ENCODE measurements around the gene STK32C.

DNA sequence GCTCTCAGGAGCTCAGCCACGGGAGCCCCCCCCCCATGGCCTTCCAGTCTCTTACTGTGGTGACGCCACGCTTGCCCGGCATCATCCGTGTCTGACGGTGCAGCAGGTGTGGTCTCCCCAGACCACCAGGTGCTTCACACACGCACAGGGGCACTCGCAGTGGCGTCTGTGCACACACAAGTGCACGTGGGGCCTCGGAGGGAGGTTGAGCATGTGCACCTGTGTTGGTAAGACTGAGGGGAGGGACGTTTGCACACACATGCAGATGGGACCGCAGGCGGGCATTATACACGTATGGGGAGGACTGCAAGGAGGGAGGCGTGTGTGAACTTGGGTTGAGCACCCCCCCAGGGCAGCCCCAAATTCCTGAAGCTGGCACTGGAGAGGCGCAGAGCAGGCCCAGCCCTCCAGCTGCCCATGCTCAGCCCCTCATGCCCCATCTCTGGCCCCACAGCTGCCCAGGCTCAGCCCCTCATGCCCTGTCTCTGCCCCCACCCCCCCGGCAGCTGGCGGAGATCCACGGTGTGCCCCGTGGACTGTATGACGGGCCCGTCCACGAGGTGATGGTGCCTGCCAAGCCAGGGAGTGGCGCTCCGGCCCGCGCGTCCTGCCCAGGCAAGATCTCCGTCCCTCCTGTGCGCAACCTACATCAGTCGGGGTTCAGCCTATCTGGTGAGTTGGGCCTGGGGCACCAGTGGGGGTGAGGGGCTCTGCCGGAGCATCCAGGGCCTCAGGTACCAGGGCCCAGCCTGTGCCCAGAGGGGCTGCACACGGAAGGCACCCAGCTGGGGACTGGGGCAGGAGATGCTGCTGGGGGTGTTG lies 104.3 kb downstream of the STK32C start:
- TF ChIP-seq TAF1 (IDR thresholded peaks at IDR 0.05; ENCODE audit: borderline replicate concordance, insufficient read depth, low read length) (no peak), POLR2AphosphoS5 (IDR thresholded peaks at IDR 0.05; ENCODE audit: low read depth, low read length) (no peak), FOXP2 (optimal IDR thresholded peaks at IDR 0.05; ENCODE audit: borderline replicate concordance, extremely low read depth, extremely low read length, insufficient read depth) (no peak), SIN3A (IDR thresholded peaks at IDR 0.05; ENCODE audit: borderline replicate concordance, insufficient read depth, low read length) (no peak)
- TF ChIP-seq, protein P1, sequence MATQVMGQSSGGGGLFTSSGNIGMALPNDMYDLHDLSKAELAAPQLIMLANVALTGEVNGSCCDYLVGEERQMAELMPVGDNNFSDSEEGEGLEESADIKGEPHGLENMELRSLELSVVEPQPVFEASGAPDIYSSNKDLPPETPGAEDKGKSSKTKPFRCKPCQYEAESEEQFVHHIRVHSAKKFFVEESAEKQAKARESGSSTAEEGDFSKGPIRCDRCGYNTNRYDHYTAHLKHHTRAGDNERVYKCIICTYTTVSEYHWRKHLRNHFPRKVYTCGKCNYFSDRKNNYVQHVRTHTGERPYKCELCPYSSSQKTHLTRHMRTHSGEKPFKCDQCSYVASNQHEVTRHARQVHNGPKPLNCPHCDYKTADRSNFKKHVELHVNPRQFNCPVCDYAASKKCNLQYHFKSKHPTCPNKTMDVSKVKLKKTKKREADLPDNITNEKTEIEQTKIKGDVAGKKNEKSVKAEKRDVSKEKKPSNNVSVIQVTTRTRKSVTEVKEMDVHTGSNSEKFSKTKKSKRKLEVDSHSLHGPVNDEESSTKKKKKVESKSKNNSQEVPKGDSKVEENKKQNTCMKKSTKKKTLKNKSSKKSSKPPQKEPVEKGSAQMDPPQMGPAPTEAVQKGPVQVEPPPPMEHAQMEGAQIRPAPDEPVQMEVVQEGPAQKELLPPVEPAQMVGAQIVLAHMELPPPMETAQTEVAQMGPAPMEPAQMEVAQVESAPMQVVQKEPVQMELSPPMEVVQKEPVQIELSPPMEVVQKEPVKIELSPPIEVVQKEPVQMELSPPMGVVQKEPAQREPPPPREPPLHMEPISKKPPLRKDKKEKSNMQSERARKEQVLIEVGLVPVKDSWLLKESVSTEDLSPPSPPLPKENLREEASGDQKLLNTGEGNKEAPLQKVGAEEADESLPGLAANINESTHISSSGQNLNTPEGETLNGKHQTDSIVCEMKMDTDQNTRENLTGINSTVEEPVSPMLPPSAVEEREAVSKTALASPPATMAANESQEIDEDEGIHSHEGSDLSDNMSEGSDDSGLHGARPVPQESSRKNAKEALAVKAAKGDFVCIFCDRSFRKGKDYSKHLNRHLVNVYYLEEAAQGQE (IDR thresholded peaks at IDR 0.05; ENCODE audit: insufficient read depth in 1 of 2, low read depth in 2 of 2, low read length in 2 of 2) = no peak

All from PFSK-1 (cell line).